Measurements from ENCODE around the gene SMARCD2. TPM values are rescaled to one million over a fixed set of nuclear protein-coding genes. Genes with fewer than 3 reads are reported as not detected.

SMARCD2 gene
- total and polyA plus RNA-seq, 2 of the 13 experiments (the other 11 are each of a cell fraction or from before 2014, with no cell fraction given): 122 to 150 TPM

DNA sequence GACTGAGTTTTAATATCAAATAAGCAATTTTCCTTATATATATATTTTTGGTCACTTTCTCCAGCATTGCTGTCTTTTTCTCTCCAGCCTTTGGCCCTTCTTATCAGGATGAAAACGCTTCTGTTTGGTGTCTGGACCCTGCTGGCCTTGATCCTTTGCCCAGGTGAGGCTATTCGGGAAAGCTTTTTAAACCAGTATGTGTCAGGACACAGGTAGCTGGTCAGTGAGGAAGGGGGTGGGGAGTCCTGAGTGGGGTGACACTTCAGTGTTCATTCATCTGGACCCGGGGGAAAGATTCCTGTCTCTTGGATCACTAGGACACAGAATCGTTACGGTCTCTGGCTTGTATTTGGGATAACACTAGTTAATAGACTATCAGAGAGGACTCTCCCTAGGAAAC is 12.2 kb upstream of the SMARCD2 start:
- Histone ChIP-seq H3K27me3 (ENCODE audit: control insufficient read depth in 1 of 2, insufficient read depth in 2 of 2, low read length in 2 of 2) (peaks cover 0 to 9% of the 10 kb centered on the region in 2 experiments; a peak in 3 of 5 replicates), H3K4me3 (replicated peaks in 1 of 3; ENCODE audit: insufficient read depth in 1 of 3, low read depth in 2 of 3, low read length in 3 of 3) (peak overlapping the region in 1 of 3 experiments; percentile 26; a peak in 2 of 6 replicates), H2AFZ (ENCODE audit: low read length) (no peak overlapping the region), H3K9me3 (ENCODE audit: low read length) (no peaks in the 10 kb centered on the region), H3K79me2 (ENCODE audit: insufficient read depth, low read length) (no peaks in the 10 kb centered on the region), H3K4me2 (ENCODE audit: low read depth, low read length) (peak overlapping the region; percentile 65), H3K36me3 (replicated peaks in 1 of 2; ENCODE audit: control insufficient read depth in 1 of 2, insufficient read depth in 2 of 2, low read length in 2 of 2) (no peaks in the 10 kb centered on the region), H3K4me1 (ENCODE audit: insufficient read depth, low read length) (peaks cover 56% of the 10 kb centered on the region), H4K20me1 (ENCODE audit: insufficient read depth, low read length) (no peaks in the 10 kb centered on the region), H3K9ac (ENCODE audit: insufficient read depth, low read depth, low read length) (no peak overlapping the region), H3K27ac (ENCODE audit: extremely low read length, insufficient read depth, low read length) (peak overlapping the region; percentile 58)
- intact Hi-C loops (cut with micrococcal nuclease; ENCODE audit: unreplicated experiment) (no loop called here), in situ Hi-C loops (cut with HindIII; ENCODE audit: extremely low pct_ligation_motif_present, low pct_unique_long_range_greater_than_20kb) (no loop called here)
- BruUV-seq (replicated peaks): no TSS peak
- DNase-seq (ENCODE audit: low spot score): peak; percentile 41
- 2% methylated on average over 5 of the region's 5 CpGs for WGBS (ENCODE audit: low lambda C conversion rate)
- ChIA-PET POLR2A (interaction anchor here (1.4 kb wide), 1 partner anchor 11 kb away, joined by 5 read pairs; no protein-coding TSS in a partner anchor), CTCF (ENCODE audit: low intra/inter-chr PET ratio, low total read pairs) (no interaction called here)
- no peak for FAIRE-seq
- ATAC-seq: peak; percentile 67
- TF ChIP-seq GABPB1 (CRISPR knock-in tag; IDR thresholded peaks at IDR 0.05) (no peak), ARNTL (CRISPR knock-in tag; IDR thresholded peaks at IDR 0.05) (no peak), TEAD3 (CRISPR knock-in tag; optimal IDR thresholded peaks at IDR 0.05; ENCODE audit: borderline replicate concordance) (peak; percentile 23), GLI4 (CRISPR knock-in tag; IDR thresholded peaks at IDR 0.05; ENCODE audit: borderline replicate concordance) (0 out of 2 replicates have a peak, but pooled peaks have one; percentile 47), ZNF710 (CRISPR knock-in tag; IDR thresholded peaks at IDR 0.05; ENCODE audit: borderline replicate concordance) (peak; percentile 49; the same call in 1 of the 2 replicates), ZFYVE20 (CRISPR knock-in tag; IDR thresholded peaks at IDR 0.05; ENCODE audit: borderline replicate concordance, low read depth) (no peak), SP5 (CRISPR knock-in tag; IDR thresholded peaks at IDR 0.05; ENCODE audit: borderline replicate concordance, low read depth) (0 out of 2 replicates have a peak, but pooled peaks have one; percentile 18), ZNF367 (CRISPR knock-in tag; IDR thresholded peaks at IDR 0.05; ENCODE audit: borderline replicate concordance) (no peak)
- TF ChIP-seq, protein P1, sequence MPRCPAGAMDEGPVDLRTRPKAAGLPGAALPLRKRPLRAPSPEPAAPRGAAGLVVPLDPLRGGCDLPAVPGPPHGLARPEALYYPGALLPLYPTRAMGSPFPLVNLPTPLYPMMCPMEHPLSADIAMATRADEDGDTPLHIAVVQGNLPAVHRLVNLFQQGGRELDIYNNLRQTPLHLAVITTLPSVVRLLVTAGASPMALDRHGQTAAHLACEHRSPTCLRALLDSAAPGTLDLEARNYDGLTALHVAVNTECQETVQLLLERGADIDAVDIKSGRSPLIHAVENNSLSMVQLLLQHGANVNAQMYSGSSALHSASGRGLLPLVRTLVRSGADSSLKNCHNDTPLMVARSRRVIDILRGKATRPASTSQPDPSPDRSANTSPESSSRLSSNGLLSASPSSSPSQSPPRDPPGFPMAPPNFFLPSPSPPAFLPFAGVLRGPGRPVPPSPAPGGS (CRISPR knock-in tag; IDR thresholded peaks at IDR 0.05): peak; percentile 46; the same call in 1 of the 2 replicates
- TF ChIP-seq, protein P2, sequence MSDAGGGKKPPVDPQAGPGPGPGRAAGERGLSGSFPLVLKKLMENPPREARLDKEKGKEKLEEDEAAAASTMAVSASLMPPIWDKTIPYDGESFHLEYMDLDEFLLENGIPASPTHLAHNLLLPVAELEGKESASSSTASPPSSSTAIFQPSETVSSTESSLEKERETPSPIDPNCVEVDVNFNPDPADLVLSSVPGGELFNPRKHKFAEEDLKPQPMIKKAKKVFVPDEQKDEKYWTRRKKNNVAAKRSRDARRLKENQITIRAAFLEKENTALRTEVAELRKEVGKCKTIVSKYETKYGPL (CRISPR knock-in tag; IDR thresholded peaks at IDR 0.05): no peak
- TF ChIP-seq, protein P3, sequence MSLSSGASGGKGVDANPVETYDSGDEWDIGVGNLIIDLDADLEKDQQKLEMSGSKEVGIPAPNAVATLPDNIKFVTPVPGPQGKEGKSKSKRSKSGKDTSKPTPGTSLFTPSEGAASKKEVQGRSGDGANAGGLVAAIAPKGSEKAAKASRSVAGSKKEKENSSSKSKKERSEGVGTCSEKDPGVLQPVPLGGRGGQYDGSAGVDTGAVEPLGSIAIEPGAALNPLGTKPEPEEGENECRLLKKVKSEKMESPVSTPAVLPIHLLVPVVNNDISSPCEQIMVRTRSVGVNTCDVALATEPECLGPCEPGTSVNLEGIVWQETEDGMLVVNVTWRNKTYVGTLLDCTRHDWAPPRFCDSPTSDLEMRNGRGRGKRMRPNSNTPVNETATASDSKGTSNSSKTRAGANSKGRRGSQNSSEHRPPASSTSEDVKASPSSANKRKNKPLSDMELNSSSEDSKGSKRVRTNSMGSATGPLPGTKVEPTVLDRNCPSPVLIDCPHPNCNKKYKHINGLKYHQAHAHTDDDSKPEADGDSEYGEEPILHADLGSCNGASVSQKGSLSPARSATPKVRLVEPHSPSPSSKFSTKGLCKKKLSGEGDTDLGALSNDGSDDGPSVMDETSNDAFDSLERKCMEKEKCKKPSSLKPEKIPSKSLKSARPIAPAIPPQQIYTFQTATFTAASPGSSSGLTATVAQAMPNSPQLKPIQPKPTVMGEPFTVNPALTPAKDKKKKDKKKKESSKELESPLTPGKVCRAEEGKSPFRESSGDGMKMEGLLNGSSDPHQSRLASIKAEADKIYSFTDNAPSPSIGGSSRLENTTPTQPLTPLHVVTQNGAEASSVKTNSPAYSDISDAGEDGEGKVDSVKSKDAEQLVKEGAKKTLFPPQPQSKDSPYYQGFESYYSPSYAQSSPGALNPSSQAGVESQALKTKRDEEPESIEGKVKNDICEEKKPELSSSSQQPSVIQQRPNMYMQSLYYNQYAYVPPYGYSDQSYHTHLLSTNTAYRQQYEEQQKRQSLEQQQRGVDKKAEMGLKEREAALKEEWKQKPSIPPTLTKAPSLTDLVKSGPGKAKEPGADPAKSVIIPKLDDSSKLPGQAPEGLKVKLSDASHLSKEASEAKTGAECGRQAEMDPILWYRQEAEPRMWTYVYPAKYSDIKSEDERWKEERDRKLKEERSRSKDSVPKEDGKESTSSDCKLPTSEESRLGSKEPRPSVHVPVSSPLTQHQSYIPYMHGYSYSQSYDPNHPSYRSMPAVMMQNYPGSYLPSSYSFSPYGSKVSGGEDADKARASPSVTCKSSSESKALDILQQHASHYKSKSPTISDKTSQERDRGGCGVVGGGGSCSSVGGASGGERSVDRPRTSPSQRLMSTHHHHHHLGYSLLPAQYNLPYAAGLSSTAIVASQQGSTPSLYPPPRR (CRISPR knock-in tag; IDR thresholded peaks at IDR 0.05; ENCODE audit: borderline replicate concordance): no peak
- TF ChIP-seq, protein P4, sequence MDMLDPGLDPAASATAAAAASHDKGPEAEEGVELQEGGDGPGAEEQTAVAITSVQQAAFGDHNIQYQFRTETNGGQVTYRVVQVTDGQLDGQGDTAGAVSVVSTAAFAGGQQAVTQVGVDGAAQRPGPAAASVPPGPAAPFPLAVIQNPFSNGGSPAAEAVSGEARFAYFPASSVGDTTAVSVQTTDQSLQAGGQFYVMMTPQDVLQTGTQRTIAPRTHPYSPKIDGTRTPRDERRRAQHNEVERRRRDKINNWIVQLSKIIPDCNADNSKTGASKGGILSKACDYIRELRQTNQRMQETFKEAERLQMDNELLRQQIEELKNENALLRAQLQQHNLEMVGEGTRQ (IDR thresholded peaks at IDR 0.05; ENCODE audit: low read depth, low read length): no peak
- TF ChIP-seq, protein P4 (CRISPR knock-in tag; IDR thresholded peaks at IDR 0.05; ENCODE audit: borderline replicate concordance): no peak
